HG03196 (cell line): ENCODE results near the gene LEP.
"Not testable (repeated sequence)": the region's sequence is repeated elsewhere in the genome, so short reads cannot be mapped to it uniquely, and the experiment has no call there.

Source experiments
- ATAC-seq: cut with Tn5 transposase; IDR thresholded peaks from one replicate; pipeline ENCODE4 v1.9.1; 2021; ENCODE audit not compliant: unreplicated experiment

LEP gene

GRCh38 chr7:128270826-128271272, 29.8 kb downstream of the LEP start:
- ATAC-seq: no peak

GRCh38 chr7:128271471-128271941, 30.4 kb downstream of the LEP start:
- ATAC-seq: no peak

DNA sequence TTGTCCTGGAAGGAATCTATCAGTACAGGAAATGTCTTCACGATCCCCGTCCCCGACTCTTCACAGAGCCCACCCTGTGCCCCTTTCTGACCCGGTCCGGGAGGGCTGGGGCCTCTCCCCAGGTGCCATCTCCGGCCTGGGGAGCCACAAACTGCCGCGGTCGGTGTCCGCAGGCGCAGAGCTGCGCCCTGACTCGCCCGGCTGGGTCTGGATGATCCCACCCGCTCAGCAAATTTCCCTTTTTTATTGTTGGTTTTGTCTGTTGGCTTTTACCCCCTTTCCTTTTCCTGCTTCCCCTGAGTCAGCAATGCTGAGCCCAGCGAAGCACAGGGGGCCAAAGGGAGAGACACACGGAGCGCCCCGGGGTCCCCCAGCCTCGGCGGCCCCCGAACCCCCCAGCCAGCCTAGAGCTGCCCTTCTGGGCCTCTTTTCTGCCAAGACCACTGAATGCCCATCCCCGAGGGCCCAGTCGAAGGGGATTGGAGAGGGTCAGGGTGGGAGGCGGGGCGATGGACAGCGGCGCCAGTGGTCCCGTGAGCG, 30.9 kb downstream of the LEP start:
- no peak for ATAC-seq

DNA sequence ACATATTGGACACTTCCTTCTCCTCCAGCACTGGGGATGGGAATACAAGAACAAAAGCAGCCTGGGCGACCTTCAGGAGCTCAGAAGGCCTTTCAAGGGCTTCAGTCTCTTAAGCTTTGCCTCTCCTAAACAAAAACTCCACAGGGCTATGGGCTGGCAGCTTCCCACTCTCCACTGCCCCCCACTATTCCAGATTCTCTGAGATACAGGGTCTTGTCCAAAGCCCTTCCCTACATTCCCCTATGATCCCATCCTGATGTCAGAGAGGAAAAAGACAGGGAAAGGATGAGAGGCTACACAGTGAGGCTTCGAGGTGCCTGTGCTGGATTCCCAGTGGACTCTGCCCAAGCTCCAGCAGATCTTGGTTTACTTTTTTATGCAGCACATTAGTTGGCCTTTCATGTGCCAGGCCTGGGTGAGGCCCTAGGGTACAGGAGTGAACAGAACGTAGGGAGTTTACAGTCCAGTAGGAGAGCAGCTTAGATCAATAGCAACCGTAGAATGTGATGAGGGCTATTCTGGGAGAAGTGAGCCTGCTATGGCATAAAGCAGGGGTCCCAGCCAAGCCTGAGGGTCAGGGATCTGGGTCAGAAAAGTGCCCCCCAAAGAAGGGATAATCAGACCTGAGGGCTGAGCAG, 33.3 kb downstream of the LEP start:
- no peak for ATAC-seq

DNA sequence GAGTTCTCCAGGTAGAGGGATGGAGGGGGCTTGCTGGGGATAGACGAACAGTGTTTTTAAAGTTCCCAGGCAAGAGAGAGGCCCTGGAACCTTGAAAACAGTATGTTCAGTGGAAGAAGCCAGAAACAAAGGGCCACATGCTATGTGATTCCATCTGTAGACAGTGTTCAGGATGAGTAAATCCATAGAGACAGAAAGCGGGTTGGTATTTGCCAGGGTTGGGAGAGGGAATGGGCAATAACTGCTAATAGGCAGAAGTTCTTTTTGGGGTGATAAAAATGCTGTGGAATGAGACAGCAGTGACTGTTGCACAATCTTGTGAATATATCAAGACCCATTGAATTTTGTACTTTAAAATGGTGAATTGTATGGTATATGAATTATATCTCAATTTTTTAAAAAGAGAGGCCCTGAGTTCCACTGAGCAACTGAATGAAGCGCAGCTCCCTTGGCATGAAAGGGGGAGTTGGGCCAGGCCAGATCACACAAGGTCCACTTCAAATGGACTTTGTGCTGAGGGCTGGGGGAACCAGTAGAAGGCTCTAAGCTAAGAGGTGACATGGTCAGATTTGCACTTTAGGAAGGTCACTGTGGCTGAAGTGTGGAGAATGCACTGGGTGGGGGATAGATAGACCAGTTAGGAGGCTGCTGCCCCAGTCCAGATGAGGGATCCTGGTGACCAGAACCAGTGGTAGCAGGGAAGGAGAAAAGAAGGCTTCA, 34.0 kb downstream of the LEP start:
- ATAC-seq: no peak

DNA sequence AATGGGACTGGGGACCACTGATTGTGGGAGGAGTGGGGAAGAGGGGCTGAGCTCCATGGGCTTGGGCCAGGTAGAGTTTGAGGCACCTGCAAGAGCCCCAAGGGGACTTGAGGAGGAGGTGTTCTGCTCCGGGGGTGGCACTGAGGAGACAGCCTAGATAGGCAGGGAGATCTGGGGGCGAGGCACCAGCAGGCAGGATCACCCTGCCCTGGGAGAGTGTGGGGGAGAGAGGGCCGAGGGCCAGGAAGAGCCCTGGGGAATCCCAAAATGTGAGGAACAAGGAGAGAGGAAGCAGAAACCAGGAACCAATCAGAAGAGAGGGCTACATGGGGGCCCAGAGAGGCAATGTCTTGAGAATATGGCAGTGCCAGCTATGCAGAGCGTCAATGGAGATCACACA, 34.6 kb downstream of the LEP start:
- ATAC-seq: no peak

DNA sequence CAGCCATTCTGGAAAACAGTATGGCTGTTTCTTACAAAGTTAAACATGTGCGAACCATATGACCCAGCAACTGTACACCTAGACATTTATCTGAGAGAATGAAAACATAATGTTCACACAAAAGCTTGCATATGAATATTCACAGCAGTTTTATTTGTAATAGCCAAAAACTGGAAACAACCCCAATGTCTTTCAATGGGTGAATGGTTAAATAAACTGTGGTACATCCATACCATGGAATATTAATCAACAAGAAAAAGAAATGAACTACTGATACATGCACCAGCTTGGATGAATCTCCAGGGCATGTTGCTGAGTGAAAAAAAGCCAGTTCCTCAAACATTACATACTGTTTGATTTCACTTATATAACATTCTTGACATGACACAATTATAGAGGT, 37.3 kb downstream of the LEP start:
- ATAC-seq: no peak

DNA sequence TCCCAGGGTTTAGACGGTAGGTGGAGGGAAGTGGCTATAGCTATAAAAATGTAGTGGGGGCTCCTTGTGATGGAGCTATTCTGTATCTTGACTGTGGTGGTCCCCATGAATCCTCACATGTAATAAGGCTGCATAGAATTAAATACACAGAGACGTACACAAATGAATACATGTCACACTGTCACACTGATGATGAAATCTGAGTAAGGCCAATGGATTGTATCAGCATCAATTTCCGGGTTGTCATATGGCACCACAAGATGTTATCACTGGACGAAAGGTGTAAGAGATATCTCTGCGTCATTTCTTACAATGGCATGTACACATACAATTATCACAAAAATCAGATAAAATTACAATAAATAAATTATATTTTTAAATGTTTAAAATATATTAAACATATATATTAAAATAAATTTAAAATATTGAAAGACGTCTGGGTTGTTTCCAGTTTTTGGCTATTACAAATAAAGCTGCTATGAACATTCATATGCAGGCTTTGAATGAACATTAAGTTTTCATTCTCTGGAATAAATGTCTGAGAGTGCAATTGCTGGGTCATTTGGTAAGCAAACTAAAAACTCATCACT, 38.1 kb downstream of the LEP start:
- ATAC-seq: no peak

DNA sequence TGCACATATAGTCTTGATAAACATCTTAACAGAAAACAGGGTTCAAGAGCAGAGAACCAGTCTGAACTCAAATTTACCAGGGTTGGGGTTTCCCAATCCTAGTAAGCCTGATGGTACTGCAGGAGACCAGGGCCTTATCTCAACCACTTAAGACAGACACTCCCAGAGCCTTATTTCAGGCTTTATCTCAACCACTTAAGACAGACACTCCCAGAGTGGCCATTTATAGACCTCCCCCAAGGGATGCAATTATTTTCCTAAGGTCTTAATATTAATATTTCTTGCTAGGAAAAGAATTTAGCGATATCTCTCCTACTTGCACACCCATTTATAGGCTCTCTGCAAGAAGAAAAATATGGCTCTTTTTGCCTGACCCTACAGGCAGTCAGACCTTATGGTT, 39.4 kb downstream of the LEP start:
- ATAC-seq: not testable (repeated sequence)

DNA sequence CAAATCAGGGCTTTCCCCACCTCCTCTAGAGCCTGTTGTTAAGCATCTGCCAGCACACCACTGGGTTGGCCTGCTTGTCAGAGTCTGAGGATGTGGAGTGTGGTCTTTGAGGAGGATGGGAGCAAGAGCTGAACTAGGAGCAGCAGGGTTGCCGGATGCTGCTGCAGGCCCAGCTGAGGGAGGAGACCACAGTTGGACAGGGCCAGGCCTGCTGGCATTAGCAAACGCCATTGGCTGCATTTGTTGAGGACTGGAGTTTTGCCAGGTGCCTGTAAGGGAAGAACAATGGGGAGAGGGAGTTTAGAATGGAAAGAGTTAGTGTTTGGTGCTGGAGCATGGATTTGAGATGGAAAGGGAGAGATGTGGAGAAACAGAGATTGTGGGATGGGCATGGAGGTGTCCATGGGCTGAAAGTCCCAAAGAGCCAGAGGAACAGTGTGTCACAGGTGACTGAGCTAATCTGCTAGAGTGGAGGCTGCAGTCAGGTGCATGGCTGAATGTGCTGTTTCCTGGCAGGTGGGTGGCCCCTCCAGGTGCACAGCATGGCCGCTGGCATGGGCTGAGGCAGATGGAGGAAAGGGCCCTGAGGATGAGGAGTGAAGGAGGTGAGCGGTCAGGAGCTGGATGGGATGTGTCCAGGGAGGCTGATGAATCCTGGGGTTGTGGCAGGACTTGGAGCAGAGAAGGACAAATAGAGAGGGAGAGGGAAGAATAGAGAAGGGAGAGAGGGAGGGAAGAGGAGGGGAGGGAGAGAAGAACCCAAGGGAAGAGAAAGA, 40.7 kb downstream of the LEP start:
- ATAC-seq: no peak

DNA sequence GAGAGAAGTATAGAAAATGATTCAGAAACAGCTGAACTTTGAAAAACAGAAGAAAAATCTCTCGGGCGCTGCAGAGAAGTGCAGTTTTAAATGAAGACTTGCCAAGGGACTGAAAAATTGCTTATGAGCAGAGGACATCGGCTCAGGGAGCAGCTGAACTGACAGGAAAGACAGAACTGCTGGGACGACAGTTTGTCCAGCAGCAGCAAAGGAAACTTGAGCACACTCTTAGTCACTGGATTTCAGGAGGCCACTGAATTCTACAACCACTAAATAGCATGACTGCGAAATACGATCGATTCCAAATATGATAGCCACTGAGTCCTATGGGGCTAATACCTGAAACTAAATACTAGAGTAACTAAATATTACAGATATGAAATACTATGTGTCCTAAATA, 43.0 kb downstream of the LEP start:
- no peak for ATAC-seq

- ATAC-seq: no peak
Observed at GRCh38 chr7:128287556-128287955, 46.5 kb downstream of the LEP start.

- ATAC-seq: not testable (repeated sequence)
Observed at GRCh38 chr7:128298004-128298403, 56.9 kb downstream of the LEP start.

DNA sequence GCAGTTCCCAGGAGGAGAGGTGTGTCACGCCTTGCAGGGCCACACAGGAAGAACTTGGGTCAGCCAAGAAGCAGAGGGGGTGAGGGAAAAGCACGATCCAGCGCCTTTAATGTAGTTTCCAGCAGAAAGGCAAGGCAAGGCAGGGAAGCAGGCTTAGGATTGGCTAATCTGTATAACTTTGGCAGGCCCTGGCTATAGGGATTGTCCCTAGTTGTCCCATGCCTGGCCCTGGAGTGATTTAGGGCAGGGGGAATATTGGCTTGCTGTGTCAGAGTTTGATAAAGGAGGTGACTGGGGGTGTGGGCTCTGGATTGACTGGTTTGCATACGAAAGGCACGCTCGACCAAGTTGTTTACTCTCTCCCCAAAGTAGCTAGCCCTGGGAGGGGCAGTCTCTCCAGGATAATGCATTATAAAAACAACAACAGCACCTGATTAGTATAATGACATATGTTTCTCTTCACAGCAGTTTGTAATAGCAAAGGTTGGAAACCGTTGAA, 58.1 kb downstream of the LEP start:
- no peak for ATAC-seq

- ATAC-seq: no peak
Observed at GRCh38 chr7:128302139-128302538, 61.1 kb downstream of the LEP start.

GRCh38 chr7:128303133-128303532, 62.1 kb downstream of the LEP start:
- no peak for ATAC-seq

DNA sequence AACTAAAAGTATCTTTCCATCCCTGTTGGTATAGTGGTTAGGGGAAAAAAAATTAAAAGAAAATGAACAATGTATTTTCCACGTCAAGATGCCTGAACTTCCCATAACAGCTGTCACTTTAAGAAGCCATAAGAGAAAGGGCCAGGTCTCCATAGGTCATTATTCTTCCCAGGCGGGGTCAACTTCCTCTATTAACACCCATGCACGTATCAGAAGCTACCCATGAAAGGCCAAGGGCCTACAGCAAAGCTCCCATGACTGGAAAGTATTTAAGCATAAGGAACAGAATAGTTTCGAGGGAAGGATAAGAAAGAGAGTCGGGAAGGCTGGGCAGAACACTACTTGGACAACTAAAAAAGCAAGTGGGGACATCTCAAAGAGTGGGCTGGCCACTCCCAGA, 62.6 kb downstream of the LEP start:
- no peak for ATAC-seq

GRCh38 chr7:128304212-128304611, 63.1 kb downstream of the LEP start:
- ATAC-seq: no peak

DNA sequence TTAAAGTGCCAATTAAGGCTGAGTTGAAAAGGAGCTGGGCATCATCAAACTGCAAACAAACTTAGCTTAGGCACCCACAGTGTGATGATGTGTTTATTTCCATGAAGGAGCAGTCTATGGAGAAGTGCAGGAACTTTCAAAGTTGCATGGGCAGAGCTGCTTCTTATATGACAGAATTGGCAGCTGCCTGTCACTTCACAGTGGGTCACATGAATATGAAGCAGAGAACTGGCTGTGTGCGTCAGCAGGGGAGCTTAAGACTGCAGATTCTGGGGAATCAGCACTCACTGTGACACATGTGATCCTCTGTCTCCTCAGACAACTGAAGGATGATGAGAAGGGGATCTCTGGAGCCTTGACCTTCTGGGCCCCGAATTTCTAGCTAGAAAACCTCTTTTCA, 66.0 kb downstream of the LEP start:
- no peak for ATAC-seq
